H1 (cell line): ENCODE data around the gene LY9. TPM values are rescaled to one million over a fixed set of nuclear protein-coding genes. Genes with fewer than 3 reads are reported as not detected.

Source experiments
- CTCF ChIA-PET: fragments of 300-600 bp; sonication (Branson Sonifier 250); formaldehyde crosslinking; loops from one replicate; lab custom pipeline; 2021; ENCODE audit not compliant: partially characterized antibody; lab: Charles Lee
- POLR2A ChIA-PET: fragments of 300-600 bp; sonication (Branson Sonifier 250); formaldehyde crosslinking; loops from one replicate; lab custom pipeline; 2021; ENCODE audit warnings: inconsistent platforms; ENCODE audit not compliant: partially characterized antibody; lab: Charles Lee
- DNase-seq, 2 experiments: peaks; one replicate each; pipeline versions ENCODE4 v3.0.0 to v3.0.0-alpha.2; 2010 to 2022; ENCODE audit warnings: low spot score in 2 of 2, low read depth in 1 of 2, mixed read lengths in 1 of 2
- FAIRE-seq: peaks from 2 replicates; lab custom pipeline; 2011; peaks lifted over from hg19 to GRCh38; lab: Jason Lieb, UNC
- H2AFZ ChIP-seq: 2 replicates; pipeline ENCODE4 v1.8.1; 2012; ENCODE audit warnings: low read length, inconsistent platforms
- H2AK5ac ChIP-seq: 2 replicates; pipeline ENCODE4 v1.6.1; 2013; ENCODE audit warnings: low read depth, low read length
- H2BK120ac ChIP-seq: replicated peaks from 2 replicates; pipeline ENCODE3; 2013; ENCODE audit warnings: low read depth, low read length, inconsistent platforms
- H2BK12ac ChIP-seq: 2 replicates; pipeline ENCODE4 v1.6.1; 2013; ENCODE audit warnings: low read depth, low read length
- H2BK15ac ChIP-seq: 2 replicates; pipeline ENCODE4 v1.6.1; 2013; ENCODE audit warnings: low read length
- H2BK20ac ChIP-seq: 2 replicates; pipeline ENCODE4 v1.6.1; 2013; ENCODE audit warnings: low read length
- H2BK5ac ChIP-seq: 2 replicates; pipeline ENCODE4 v1.6.1; 2013; ENCODE audit warnings: low read depth, low read length
- H3K14ac ChIP-seq: 2 replicates; pipeline ENCODE4 v1.6.1; 2013; ENCODE audit warnings: inconsistent platforms; ENCODE audit not compliant: insufficient read length
- H3K18ac ChIP-seq: 2 replicates; pipeline ENCODE4 v1.6.1; 2013; ENCODE audit warnings: low read length; ENCODE audit errors: extremely low read depth
- H3K23ac ChIP-seq: 2 replicates; pipeline ENCODE4 v1.6.1; 2013; ENCODE audit warnings: inconsistent platforms; ENCODE audit not compliant: insufficient read length
- H3K23me2 ChIP-seq: 2 replicates; pipeline ENCODE4 v1.6.1; 2013; ENCODE audit warnings: low read depth, low read length
- H3K27ac ChIP-seq: 2 replicates; pipeline ENCODE4 v1.6.1; 2011; ENCODE audit warnings: low read depth, low read length, inconsistent platforms
- H3K27me3 ChIP-seq, 4 experiments: replicated peaks in 1 of 4; 1 replicate in 1 of 4; 2 replicates in 3 of 4; pipeline versions ENCODE4 v1.6.1 to v1.8.1; 2011 to 2013; ENCODE audit warnings: low read length in 3 of 4, mild to moderate bottlenecking in 3 of 4, inconsistent platforms in 2 of 4, mixed read lengths in 2 of 4, moderate library complexity in 1 of 4; ENCODE audit not compliant: control insufficient read depth in 3 of 4, insufficient read depth in 3 of 4; ENCODE audit errors: extremely low read depth in 1 of 4
- H3K36me3 ChIP-seq, 4 experiments: 2 replicates each; pipeline versions ENCODE4 v1.6.1 to v1.8.1; 2011 to 2013; ENCODE audit warnings: mild to moderate bottlenecking in 4 of 4, low read length in 3 of 4, moderate library complexity in 2 of 4, control low read depth in 1 of 4, inconsistent platforms in 1 of 4; ENCODE audit not compliant: insufficient read depth in 4 of 4, control insufficient read depth in 2 of 4
- H3K4ac ChIP-seq: replicated peaks from 2 replicates; pipeline ENCODE3; 2013; ENCODE audit warnings: low read length, low read depth, mixed read lengths, inconsistent platforms; ENCODE audit not compliant: insufficient read length
- H3K4me1 ChIP-seq, 4 experiments: replicated peaks in 1 of 4; 1 replicate in 1 of 4; 2 replicates in 3 of 4; pipeline versions ENCODE4 v1.6.1 to v1.8.1; 2011 to 2013; ENCODE audit warnings: low read length in 3 of 4, inconsistent platforms in 2 of 4, mixed read lengths in 1 of 4; ENCODE audit not compliant: insufficient read depth in 4 of 4, control insufficient read depth in 3 of 4
- H3K4me2 ChIP-seq, 2 experiments: 2 replicates each; pipeline versions ENCODE4 v1.6.1 to v1.8.1; 2011 to 2013; ENCODE audit warnings: low read depth in 2 of 2, low read length in 2 of 2, control low read depth in 1 of 2, inconsistent platforms in 1 of 2, mild to moderate bottlenecking in 1 of 2; ENCODE audit not compliant: insufficient read depth in 1 of 2
- H3K4me3 ChIP-seq, 4 experiments: fragments of 200-600, 300-600 bp in 1 of 4; sonication (generic), shearing (Covaris generic), sonication (Bioruptor Twin) in 1 of 4; 2 replicates each; pipeline versions ENCODE4 v1.5.1 to v1.8.1; 2011 to 2016; ENCODE audit warnings: low read length in 4 of 4, low read depth in 3 of 4, control low read depth in 2 of 4, inconsistent platforms in 2 of 4, mild to moderate bottlenecking in 2 of 4, mixed read lengths in 1 of 4, moderate library complexity in 1 of 4; ENCODE audit not compliant: insufficient read depth in 2 of 4; ENCODE audit errors: extremely low read depth in 1 of 4
- H3K56ac ChIP-seq: replicated peaks from 2 replicates; pipeline ENCODE3; 2013; ENCODE audit warnings: low read depth, mild to moderate bottlenecking, mixed read lengths, low read length, inconsistent platforms; ENCODE audit not compliant: insufficient read length
- H3K79me1 ChIP-seq: 2 replicates; pipeline ENCODE4 v1.6.1; 2013; ENCODE audit warnings: low read depth, low read length, control low read depth
- H3K79me2 ChIP-seq, 2 experiments: 2 replicates each; pipeline versions ENCODE4 v1.6.1 to v1.8.1; 2012 to 2013; ENCODE audit warnings: low read length in 2 of 2, mild to moderate bottlenecking in 2 of 2, inconsistent platforms in 1 of 2; ENCODE audit not compliant: insufficient read depth in 2 of 2, control insufficient read depth in 1 of 2
- H3K9ac ChIP-seq, 4 experiments: replicated peaks in 1 of 4; 1 replicate in 1 of 4; 2 replicates in 3 of 4; pipeline versions ENCODE4 v1.6.1 to v1.8.1; 2011 to 2013; ENCODE audit warnings: low read depth in 3 of 4, low read length in 3 of 4, control low read depth in 2 of 4, mild to moderate bottlenecking in 2 of 4, moderate library complexity in 2 of 4, inconsistent platforms in 1 of 4; ENCODE audit errors: extremely low read depth in 1 of 4
- H3K9me3 ChIP-seq, 2 experiments: 2 replicates each; pipeline versions ENCODE4 v1.6.1 to v1.8.1; 2012 to 2013; ENCODE audit warnings: mild to moderate bottlenecking in 2 of 2, moderate library complexity in 2 of 2, control low read depth in 1 of 2, inconsistent platforms in 1 of 2, low read depth in 1 of 2, low read length in 1 of 2, mixed read lengths in 1 of 2; ENCODE audit not compliant: insufficient read depth in 2 of 2
- H4K20me1 ChIP-seq, 2 experiments: replicated peaks in 1 of 2; 2 replicates each; pipeline versions ENCODE3 to v1.8.1; 2011 to 2013; ENCODE audit warnings: inconsistent platforms in 2 of 2, low read length in 2 of 2, mild to moderate bottlenecking in 1 of 2; ENCODE audit not compliant: insufficient read depth in 2 of 2, control insufficient read depth in 1 of 2
- H4K5ac ChIP-seq: 2 replicates; pipeline ENCODE4 v1.6.1; 2013; ENCODE audit warnings: low read length, low read depth, mixed read lengths, inconsistent platforms; ENCODE audit not compliant: insufficient read length
- H4K8ac ChIP-seq: 2 replicates; pipeline ENCODE4 v1.8.0; 2013; ENCODE audit warnings: mild to moderate bottlenecking, moderate library complexity, low read length, inconsistent platforms; ENCODE audit not compliant: insufficient read depth; ENCODE audit errors: extremely low read depth
- H4K91ac ChIP-seq: replicated peaks from 2 replicates; pipeline ENCODE3; 2013; ENCODE audit warnings: low read length, mixed read lengths, inconsistent platforms; ENCODE audit not compliant: insufficient read length
- CBX8 ChIP-seq: fragments of 300-800, 300-1000 bp; sonication (generic); IDR thresholded peaks from 2 replicates; pipeline ENCODE4 v1.7.1; 2016; ENCODE audit warnings: low read depth, low read length, borderline replicate concordance
- CREB1 ChIP-seq: IDR thresholded peaks from 2 replicates; pipeline ENCODE4 v1.6.1; 2012; ENCODE audit warnings: inconsistent platforms
- EP300 ChIP-seq, 2 experiments: IDR thresholded peaks; 1 replicate in 1 of 2; 2 replicates in 1 of 2; pipeline ENCODE4 v1.6.1; 2011 to 2012; ENCODE audit warnings: low read depth in 2 of 2, low read length in 2 of 2, mild to moderate bottlenecking in 2 of 2, borderline replicate concordance in 1 of 2, inconsistent platforms in 1 of 2, moderate library complexity in 1 of 2
- FOSL1 ChIP-seq: IDR thresholded peaks from 2 replicates; pipeline ENCODE4 v1.6.1; 2011; ENCODE audit warnings: mild to moderate bottlenecking, low read depth, low read length, moderate library complexity; ENCODE audit not compliant: insufficient read depth
- GABPA ChIP-seq: IDR thresholded peaks from 2 replicates; pipeline ENCODE4 v1.6.1; 2011; ENCODE audit warnings: mild to moderate bottlenecking, low read length, moderate library complexity, borderline replicate concordance; ENCODE audit not compliant: insufficient read depth
- HDAC6 ChIP-seq: IDR thresholded peaks from one replicate; pipeline ENCODE4 v1.7.1; 2012; ENCODE audit warnings: low read depth, mild to moderate bottlenecking, inconsistent platforms, low read length, moderate library complexity
- MAFK ChIP-seq: IDR thresholded peaks from 2 replicates; pipeline ENCODE4 v1.6.1; 2012; ENCODE audit warnings: low read depth, mild to moderate bottlenecking, improper control_type of control experiment, low read length
- POLR2AphosphoS5 ChIP-seq: IDR thresholded peaks from 2 replicates; pipeline ENCODE4 v1.6.1; 2011; ENCODE audit warnings: low read depth, low read length
- RAD21 ChIP-seq, 2 experiments: IDR thresholded peaks in 1 of 2; conservative IDR thresholded peaks in 1 of 2; 2 replicates each; pipeline ENCODE4 v1.6.1; 2011; ENCODE audit warnings: low read depth in 2 of 2, low read length in 2 of 2, improper control_type of control experiment in 1 of 2, inconsistent platforms in 1 of 2, mild to moderate bottlenecking in 1 of 2, moderate library complexity in 1 of 2
- SIN3A ChIP-seq, 2 experiments: IDR thresholded peaks in 1 of 2; conservative IDR thresholded peaks in 1 of 2; 2 replicates each; pipeline ENCODE4 v1.6.1; 2011 to 2012; ENCODE audit warnings: low read length in 2 of 2, improper control_type of control experiment in 1 of 2, low read depth in 1 of 2, mild to moderate bottlenecking in 1 of 2
- SRF ChIP-seq: IDR thresholded peaks from 2 replicates; pipeline ENCODE4 v1.6.1; 2011; ENCODE audit warnings: mild to moderate bottlenecking, low read depth, low read length, moderate library complexity
- TEAD4 ChIP-seq: IDR thresholded peaks from 2 replicates; pipeline ENCODE4 v1.6.1; 2012; ENCODE audit warnings: low read depth, low read length, inconsistent platforms, mixed read lengths
- WGBS, 2 experiments: shearing (Covaris generic) in 1 of 2; methylation state at CpG; one replicate each; pipeline versions ENCODE4 v1.1.6 to v1.1.7; 2013 to 2015; ENCODE audit warnings: low lambda C conversion rate in 2 of 2, mixed read lengths in 2 of 2, inconsistent platforms in 1 of 2, low coverage in 1 of 2, missing lambda C conversion rate in 1 of 2; ENCODE audit not compliant: insufficient replicate concordance in 2 of 2, insufficient coverage in 1 of 2, insufficient read length in 1 of 2; ENCODE audit errors: extremely low coverage in 1 of 2, missing lambda C conversion rate in 1 of 2; 5-methylcytosine and 5-hydroxymethylcytosine counted together
- polyA plus RNA-seq, 7 experiments: library from polyadenylated mRNA; depleted of rRNA in 3 of 7; stranded (reverse) in 5 of 7; unstranded in 2 of 7; fragments of >200 nt in 5 of 7; fragments of 200-250 nt in 2 of 7; gene quantifications; 1 replicate in 5 of 7; 2 replicates in 1 of 7; 4 replicates in 1 of 7; pipeline versions ENCODE4 v1.2.1 to v1.2.3, GENCODE V29; 2011 to 2013; ENCODE audit warnings: missing spikeins in 2 of 7, mixed read lengths in 2 of 7
- total RNA-seq: library from RNA; stranded (reverse); fragmentation: NEBNext Ultra II Directional; extraction: Animal tissue kit (Norgen Biotek cat#: 25700); gene quantifications from 2 replicates; pipeline ENCODE4 v1.2.1, GENCODE V29; 2021

Gene LY9
- total and polyA plus RNA-seq, 2 of the 8 experiments (the other 6 are each of a cell fraction or from before 2014, with no cell fraction given): not detected

GRCh38 chr1:160777486-160778089 is 18.4 kb upstream of the LY9 start:
- Histone ChIP-seq H3K4me3 (no peak overlapping the region), H3K9ac (no peak overlapping the region), H2AK5ac (no peak overlapping the region), H3K27ac (no peak overlapping the region), H3K18ac (no peak overlapping the region), H3K4me2 (no peak overlapping the region), H4K91ac (no peak overlapping the region), H2BK12ac (peak overlapping the region; percentile 31; the same call in 1 of the 2 replicates), H4K5ac (no peak overlapping the region), H3K9me3 (no peaks in the 10 kb centered on the region; a peak in 1 of 4 replicates), H2BK5ac (no peak overlapping the region), H4K8ac (no peak overlapping the region), H2BK120ac (no peak overlapping the region), H4K20me1 (no peaks in the 10 kb centered on the region), H3K79me2 (no peaks in the 10 kb centered on the region), H3K36me3 (no peaks in the 10 kb centered on the region), H2AFZ (peak overlapping the region; percentile 75; the same call in 1 of the 2 replicates), H3K4me1 (no peaks in the 10 kb centered on the region), H3K23ac (no peak overlapping the region), H3K27me3 (no peaks in the 10 kb centered on the region), H2BK15ac (peak overlapping the region; percentile 75), H3K79me1 (no peaks in the 10 kb centered on the region), H3K23me2 (no peaks in the 10 kb centered on the region), H3K4ac (peak overlapping the region; percentile 10), H3K14ac (no peak overlapping the region), H2BK20ac (no peak overlapping the region), H3K56ac (no peak overlapping the region)
- FAIRE-seq (peak; percentile 90), DNase-seq (peak in 1 of 2 experiments; percentile 70)
- ChIA-PET CTCF (interaction anchor here (0.6 to 8.2 kb wide), 53 partner anchors 12 to 361 kb away, joined by 3 to 141 read pairs (median 4); partner anchors contain the start of genes ITLN2, LY9 and SLAMF7), POLR2A (interaction anchor here (1.0 kb wide), 1 partner anchor 13 kb away, joined by 3 read pairs; no protein-coding TSS in a partner anchor)
- 56% methylated on average over 7 of the region's 7 CpGs; no CpG with 5 or more reads in 1 of the 2 experiments for WGBS, 2 experiments
- TF ChIP-seq EP300 (IDR thresholded peaks at IDR 0.05; ENCODE audit: borderline replicate concordance in 1 of 2, low read depth in 2 of 2, low read length in 2 of 2) (no peak), CBX8 (no peak), RAD21 (IDR thresholded peaks at IDR 0.05 in 1 of 2, conservative IDR thresholded peaks at IDR 0.05 in 1 of 2; ENCODE audit: low read depth in 2 of 2, low read length in 2 of 2) (peak; percentile 67 to 70), SIN3A (conservative IDR thresholded peaks at IDR 0.05 in 1 of 2, IDR thresholded peaks at IDR 0.05 in 1 of 2; ENCODE audit: low read depth in 1 of 2, low read length in 2 of 2) (no peak), SRF (no peak), TEAD4 (0 out of 2 replicates have a peak, but pooled peaks have one; percentile 15), GABPA (no peak), MAFK (no peak), CREB1 (no peak), FOSL1 (no peak), POLR2AphosphoS5 (no peak), HDAC6 (no peak)
